K562 (cell line): Measurements from ENCODE around the gene RSPRY1. TPM values are rescaled to one million over a fixed set of nuclear protein-coding genes. Genes with fewer than 3 reads are reported as not detected.

Experiments used
- BCOR ChIP-seq: fragments of 450-650 bp; IDR thresholded peaks from 2 replicates; pipeline ENCODE4 v1.6.1; 2016
- CXXC5 ChIP-seq: fragments of 250-450 bp; sonication (Bioruptor Pico); IDR thresholded peaks from 2 replicates; pipeline ENCODE4 v1.8.0; 2022; ENCODE audit warnings: inconsistent platforms, mild to moderate bottlenecking, moderate library complexity
- HDAC8 ChIP-seq: fragments of 450-650 bp; IDR thresholded peaks from 2 replicates; pipeline ENCODE4 v1.6.1; 2016; ENCODE audit warnings: mild to moderate bottlenecking, missing genetic modification characterization, moderate library complexity, missing compliant biosample characterization
- HEY1 ChIP-seq: fragments of 250-450 bp; sonication (Bioruptor Pico); IDR thresholded peaks from 2 replicates; pipeline ENCODE4 v1.5.0; 2020; ENCODE audit warnings: mild to moderate bottlenecking, moderate library complexity, borderline replicate concordance
- SIX5 ChIP-seq, 2 experiments: IDR thresholded peaks; 2 replicates each; pipeline ENCODE4 v1.6.1; 2011; ENCODE audit warnings: low read length in 2 of 2, borderline replicate concordance in 1 of 2, low read depth in 1 of 2, mild to moderate bottlenecking in 1 of 2, moderate library complexity in 1 of 2; ENCODE audit not compliant: insufficient read depth in 1 of 2
- SP1 ChIP-seq: sonication (generic); formaldehyde crosslinking; IDR thresholded peaks from 2 replicates; pipeline ENCODE4 v1.8.1; 2022; ENCODE audit warnings: mild to moderate bottlenecking, missing genetic modification reagents
- TRIM24 ChIP-seq, 2 experiments: fragments of 450-650 bp; IDR thresholded peaks; 2 replicates each; pipeline ENCODE4 v1.6.1; 2016
- ZNF780A ChIP-seq: fragments of 250-450 bp; sonication (Bioruptor Pico); IDR thresholded peaks from 2 replicates; pipeline ENCODE4 v1.5.0; 2021; ENCODE audit warnings: mild to moderate bottlenecking
- polyA plus RNA-seq, 8 experiments: library from polyadenylated mRNA; depleted of rRNA in 4 of 8; stranded (reverse) in 5 of 8; unstranded in 3 of 8; fragments of >200 nt; fragmentation: Nextera tagmentation in 2 of 8; fragmentation: Illumina TruSeq in 1 of 8; extraction: Ambion mirVana in 2 of 8; extraction: Trizol in 1 of 8; gene quantifications; 2 replicates each; pipeline versions ENCODE4 v1.2.1 to v1.2.3, GENCODE V29; 2011 to 2014; ENCODE audit warnings: inconsistent platforms in 1 of 8, missing spikeins in 1 of 8
- total RNA-seq, 7 experiments: library from RNA; depleted of rRNA in 6 of 7; stranded (reverse); fragments of >200 nt in 6 of 7; fragmentation: Illumina TruSeq in 2 of 7; extraction: Trizol in 2 of 7; gene quantifications; 2 replicates each; pipeline versions ENCODE4 v1.2.1 to v1.2.3, GENCODE V29; 2011 to 2021; ENCODE audit warnings: low replicate concordance in 1 of 7
- TF ChIP-seq, protein P1 (sequence below): fragments of 450-650 bp; IDR thresholded peaks from 2 replicates; pipeline ENCODE4 v1.6.1; 2016; ENCODE audit warnings: mild to moderate bottlenecking, moderate library complexity
- TF ChIP-seq, protein P2 (sequence below): fragments of 450-650 bp; IDR thresholded peaks from 2 replicates; pipeline ENCODE4 v1.6.1; 2014; ENCODE audit warnings: low read depth, mild to moderate bottlenecking, moderate library complexity, borderline replicate concordance
- TF ChIP-seq, protein P3 (sequence below): fragments of 450-650 bp; formaldehyde crosslinking; conservative IDR thresholded peaks from 2 replicates; pipeline ENCODE4 v1.4.0; 2022; ENCODE audit warnings: mild to moderate bottlenecking, missing genetic modification characterization

RSPRY1 gene
- total and polyA plus RNA-seq, 9 of the 15 experiments (the other 6 are each of a cell fraction or from before 2014, with no cell fraction given): 10.2 to 27.8 (median 20.8) TPM

GRCh38 chr16:57185945-57186871 is at the start of gene RSPRY1, which contains the start of gene PSME3IP1 (continued):
- TF ChIP-seq, protein P1, sequence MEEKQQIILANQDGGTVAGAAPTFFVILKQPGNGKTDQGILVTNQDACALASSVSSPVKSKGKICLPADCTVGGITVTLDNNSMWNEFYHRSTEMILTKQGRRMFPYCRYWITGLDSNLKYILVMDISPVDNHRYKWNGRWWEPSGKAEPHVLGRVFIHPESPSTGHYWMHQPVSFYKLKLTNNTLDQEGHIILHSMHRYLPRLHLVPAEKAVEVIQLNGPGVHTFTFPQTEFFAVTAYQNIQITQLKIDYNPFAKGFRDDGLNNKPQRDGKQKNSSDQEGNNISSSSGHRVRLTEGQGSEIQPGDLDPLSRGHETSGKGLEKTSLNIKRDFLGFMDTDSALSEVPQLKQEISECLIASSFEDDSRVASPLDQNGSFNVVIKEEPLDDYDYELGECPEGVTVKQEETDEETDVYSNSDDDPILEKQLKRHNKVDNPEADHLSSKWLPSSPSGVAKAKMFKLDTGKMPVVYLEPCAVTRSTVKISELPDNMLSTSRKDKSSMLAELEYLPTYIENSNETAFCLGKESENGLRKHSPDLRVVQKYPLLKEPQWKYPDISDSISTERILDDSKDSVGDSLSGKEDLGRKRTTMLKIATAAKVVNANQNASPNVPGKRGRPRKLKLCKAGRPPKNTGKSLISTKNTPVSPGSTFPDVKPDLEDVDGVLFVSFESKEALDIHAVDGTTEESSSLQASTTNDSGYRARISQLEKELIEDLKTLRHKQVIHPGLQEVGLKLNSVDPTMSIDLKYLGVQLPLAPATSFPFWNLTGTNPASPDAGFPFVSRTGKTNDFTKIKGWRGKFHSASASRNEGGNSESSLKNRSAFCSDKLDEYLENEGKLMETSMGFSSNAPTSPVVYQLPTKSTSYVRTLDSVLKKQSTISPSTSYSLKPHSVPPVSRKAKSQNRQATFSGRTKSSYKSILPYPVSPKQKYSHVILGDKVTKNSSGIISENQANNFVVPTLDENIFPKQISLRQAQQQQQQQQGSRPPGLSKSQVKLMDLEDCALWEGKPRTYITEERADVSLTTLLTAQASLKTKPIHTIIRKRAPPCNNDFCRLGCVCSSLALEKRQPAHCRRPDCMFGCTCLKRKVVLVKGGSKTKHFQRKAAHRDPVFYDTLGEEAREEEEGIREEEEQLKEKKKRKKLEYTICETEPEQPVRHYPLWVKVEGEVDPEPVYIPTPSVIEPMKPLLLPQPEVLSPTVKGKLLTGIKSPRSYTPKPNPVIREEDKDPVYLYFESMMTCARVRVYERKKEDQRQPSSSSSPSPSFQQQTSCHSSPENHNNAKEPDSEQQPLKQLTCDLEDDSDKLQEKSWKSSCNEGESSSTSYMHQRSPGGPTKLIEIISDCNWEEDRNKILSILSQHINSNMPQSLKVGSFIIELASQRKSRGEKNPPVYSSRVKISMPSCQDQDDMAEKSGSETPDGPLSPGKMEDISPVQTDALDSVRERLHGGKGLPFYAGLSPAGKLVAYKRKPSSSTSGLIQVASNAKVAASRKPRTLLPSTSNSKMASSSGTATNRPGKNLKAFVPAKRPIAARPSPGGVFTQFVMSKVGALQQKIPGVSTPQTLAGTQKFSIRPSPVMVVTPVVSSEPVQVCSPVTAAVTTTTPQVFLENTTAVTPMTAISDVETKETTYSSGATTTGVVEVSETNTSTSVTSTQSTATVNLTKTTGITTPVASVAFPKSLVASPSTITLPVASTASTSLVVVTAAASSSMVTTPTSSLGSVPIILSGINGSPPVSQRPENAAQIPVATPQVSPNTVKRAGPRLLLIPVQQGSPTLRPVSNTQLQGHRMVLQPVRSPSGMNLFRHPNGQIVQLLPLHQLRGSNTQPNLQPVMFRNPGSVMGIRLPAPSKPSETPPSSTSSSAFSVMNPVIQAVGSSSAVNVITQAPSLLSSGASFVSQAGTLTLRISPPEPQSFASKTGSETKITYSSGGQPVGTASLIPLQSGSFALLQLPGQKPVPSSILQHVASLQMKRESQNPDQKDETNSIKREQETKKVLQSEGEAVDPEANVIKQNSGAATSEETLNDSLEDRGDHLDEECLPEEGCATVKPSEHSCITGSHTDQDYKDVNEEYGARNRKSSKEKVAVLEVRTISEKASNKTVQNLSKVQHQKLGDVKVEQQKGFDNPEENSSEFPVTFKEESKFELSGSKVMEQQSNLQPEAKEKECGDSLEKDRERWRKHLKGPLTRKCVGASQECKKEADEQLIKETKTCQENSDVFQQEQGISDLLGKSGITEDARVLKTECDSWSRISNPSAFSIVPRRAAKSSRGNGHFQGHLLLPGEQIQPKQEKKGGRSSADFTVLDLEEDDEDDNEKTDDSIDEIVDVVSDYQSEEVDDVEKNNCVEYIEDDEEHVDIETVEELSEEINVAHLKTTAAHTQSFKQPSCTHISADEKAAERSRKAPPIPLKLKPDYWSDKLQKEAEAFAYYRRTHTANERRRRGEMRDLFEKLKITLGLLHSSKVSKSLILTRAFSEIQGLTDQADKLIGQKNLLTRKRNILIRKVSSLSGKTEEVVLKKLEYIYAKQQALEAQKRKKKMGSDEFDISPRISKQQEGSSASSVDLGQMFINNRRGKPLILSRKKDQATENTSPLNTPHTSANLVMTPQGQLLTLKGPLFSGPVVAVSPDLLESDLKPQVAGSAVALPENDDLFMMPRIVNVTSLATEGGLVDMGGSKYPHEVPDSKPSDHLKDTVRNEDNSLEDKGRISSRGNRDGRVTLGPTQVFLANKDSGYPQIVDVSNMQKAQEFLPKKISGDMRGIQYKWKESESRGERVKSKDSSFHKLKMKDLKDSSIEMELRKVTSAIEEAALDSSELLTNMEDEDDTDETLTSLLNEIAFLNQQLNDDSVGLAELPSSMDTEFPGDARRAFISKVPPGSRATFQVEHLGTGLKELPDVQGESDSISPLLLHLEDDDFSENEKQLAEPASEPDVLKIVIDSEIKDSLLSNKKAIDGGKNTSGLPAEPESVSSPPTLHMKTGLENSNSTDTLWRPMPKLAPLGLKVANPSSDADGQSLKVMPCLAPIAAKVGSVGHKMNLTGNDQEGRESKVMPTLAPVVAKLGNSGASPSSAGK: no peak; the same call in 1 of the 2 replicates
- no peak for TF ChIP-seq HEY1
- TF ChIP-seq, protein P2, sequence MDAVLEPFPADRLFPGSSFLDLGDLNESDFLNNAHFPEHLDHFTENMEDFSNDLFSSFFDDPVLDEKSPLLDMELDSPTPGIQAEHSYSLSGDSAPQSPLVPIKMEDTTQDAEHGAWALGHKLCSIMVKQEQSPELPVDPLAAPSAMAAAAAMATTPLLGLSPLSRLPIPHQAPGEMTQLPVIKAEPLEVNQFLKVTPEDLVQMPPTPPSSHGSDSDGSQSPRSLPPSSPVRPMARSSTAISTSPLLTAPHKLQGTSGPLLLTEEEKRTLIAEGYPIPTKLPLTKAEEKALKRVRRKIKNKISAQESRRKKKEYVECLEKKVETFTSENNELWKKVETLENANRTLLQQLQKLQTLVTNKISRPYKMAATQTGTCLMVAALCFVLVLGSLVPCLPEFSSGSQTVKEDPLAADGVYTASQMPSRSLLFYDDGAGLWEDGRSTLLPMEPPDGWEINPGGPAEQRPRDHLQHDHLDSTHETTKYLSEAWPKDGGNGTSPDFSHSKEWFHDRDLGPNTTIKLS: no peak
- no peak for TF ChIP-seq ZNF780A
- TF ChIP-seq TRIM24 (IDR thresholded peaks at IDR 0.05): 0 out of 4 replicates have a peak, but pooled peaks of 1 of the 2 experiments have one; percentile 8
- TF ChIP-seq, protein P3, sequence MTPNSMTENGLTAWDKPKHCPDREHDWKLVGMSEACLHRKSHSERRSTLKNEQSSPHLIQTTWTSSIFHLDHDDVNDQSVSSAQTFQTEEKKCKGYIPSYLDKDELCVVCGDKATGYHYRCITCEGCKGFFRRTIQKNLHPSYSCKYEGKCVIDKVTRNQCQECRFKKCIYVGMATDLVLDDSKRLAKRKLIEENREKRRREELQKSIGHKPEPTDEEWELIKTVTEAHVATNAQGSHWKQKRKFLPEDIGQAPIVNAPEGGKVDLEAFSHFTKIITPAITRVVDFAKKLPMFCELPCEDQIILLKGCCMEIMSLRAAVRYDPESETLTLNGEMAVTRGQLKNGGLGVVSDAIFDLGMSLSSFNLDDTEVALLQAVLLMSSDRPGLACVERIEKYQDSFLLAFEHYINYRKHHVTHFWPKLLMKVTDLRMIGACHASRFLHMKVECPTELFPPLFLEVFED: no peak
- peak; percentile 62 for TF ChIP-seq CXXC5 (CRISPR knock-in tag)
- TF ChIP-seq HDAC8: no peak
- peak; percentile 82 for TF ChIP-seq SP1 (CRISPR knock-in tag)
- no peak for TF ChIP-seq SIX5 (IDR thresholded peaks at IDR 0.05; ENCODE audit: borderline replicate concordance in 1 of 2, insufficient read depth in 1 of 2, low read depth in 1 of 2, low read length in 2 of 2)
- TF ChIP-seq BCOR: no peak
